NB4 (cell line): ENCODE results near the gene PRKAR1B.

Experiments
- MYC ChIP-seq: IDR thresholded peaks from 2 replicates; pipeline ENCODE4 v1.6.1; 2011; ENCODE audit warnings: low read depth, low read length
- POLR2A ChIP-seq: IDR thresholded peaks from 2 replicates; pipeline ENCODE4 v1.6.1; 2011; ENCODE audit warnings: mild to moderate bottlenecking; ENCODE audit not compliant: insufficient read length; ENCODE audit errors: extremely low read depth
- TF ChIP-seq, protein P1 (sequence below): IDR thresholded peaks from one replicate; pipeline ENCODE4 v1.5.1; 2012; ENCODE audit warnings: low read depth, low read length

GRCh38 chr7:528451-528850 is 198.6 kb downstream of the PRKAR1B start:
- TF ChIP-seq MYC (no peak), POLR2A (no peak)
- TF ChIP-seq, protein P1, sequence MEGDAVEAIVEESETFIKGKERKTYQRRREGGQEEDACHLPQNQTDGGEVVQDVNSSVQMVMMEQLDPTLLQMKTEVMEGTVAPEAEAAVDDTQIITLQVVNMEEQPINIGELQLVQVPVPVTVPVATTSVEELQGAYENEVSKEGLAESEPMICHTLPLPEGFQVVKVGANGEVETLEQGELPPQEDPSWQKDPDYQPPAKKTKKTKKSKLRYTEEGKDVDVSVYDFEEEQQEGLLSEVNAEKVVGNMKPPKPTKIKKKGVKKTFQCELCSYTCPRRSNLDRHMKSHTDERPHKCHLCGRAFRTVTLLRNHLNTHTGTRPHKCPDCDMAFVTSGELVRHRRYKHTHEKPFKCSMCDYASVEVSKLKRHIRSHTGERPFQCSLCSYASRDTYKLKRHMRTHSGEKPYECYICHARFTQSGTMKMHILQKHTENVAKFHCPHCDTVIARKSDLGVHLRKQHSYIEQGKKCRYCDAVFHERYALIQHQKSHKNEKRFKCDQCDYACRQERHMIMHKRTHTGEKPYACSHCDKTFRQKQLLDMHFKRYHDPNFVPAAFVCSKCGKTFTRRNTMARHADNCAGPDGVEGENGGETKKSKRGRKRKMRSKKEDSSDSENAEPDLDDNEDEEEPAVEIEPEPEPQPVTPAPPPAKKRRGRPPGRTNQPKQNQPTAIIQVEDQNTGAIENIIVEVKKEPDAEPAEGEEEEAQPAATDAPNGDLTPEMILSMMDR, result no peak
